Liver (tissue), 9 donors: ENCODE measurements around the gene CHPF2. TPM values are rescaled to one million over a fixed set of nuclear protein-coding genes. Genes with fewer than 3 reads are reported as not detected.

Experiments
- DNase-seq: peaks from one replicate; pipeline ENCODE4 v3.0.0-alpha.2; 2017; ENCODE audit warnings: low spot score
- H3K27ac ChIP-seq, 2 donors: one replicate each; pipeline ENCODE4 v1.7.0; 2013; ENCODE audit warnings: inconsistent platforms in 2 of 2, low read length in 2 of 2, control low read depth in 1 of 2, low read depth in 1 of 2, mild to moderate bottlenecking in 1 of 2
- H3K27me3 ChIP-seq, 4 donors: one replicate each; pipeline versions ENCODE4 v1.6.1 to v1.7.0; 2013; ENCODE audit warnings: low read length in 3 of 4, inconsistent platforms in 1 of 4, mild to moderate bottlenecking in 1 of 4, moderate library complexity in 1 of 4; ENCODE audit not compliant: control insufficient read depth in 4 of 4, insufficient read depth in 4 of 4
- H3K36me3 ChIP-seq, 4 donors: one replicate each; pipeline versions ENCODE4 v1.6.1 to v1.7.0; 2013; ENCODE audit warnings: low read length in 3 of 4, mild to moderate bottlenecking in 3 of 4, low read depth in 1 of 4, moderate library complexity in 1 of 4; ENCODE audit not compliant: control insufficient read depth in 4 of 4, insufficient read depth in 3 of 4
- H3K4me1 ChIP-seq, 4 donors: one replicate each; pipeline versions ENCODE4 v1.6.1 to v1.7.0; 2013; ENCODE audit warnings: low read length in 3 of 4, mild to moderate bottlenecking in 3 of 4, moderate library complexity in 1 of 4; ENCODE audit not compliant: control insufficient read depth in 4 of 4, insufficient read depth in 4 of 4
- H3K4me3 ChIP-seq, 3 donors: one replicate each; pipeline versions ENCODE4 v1.6.1 to v1.7.0; 2013; ENCODE audit warnings: low read length in 3 of 3, control low read depth in 1 of 3, low read depth in 1 of 3, mild to moderate bottlenecking in 1 of 3
- H3K9ac ChIP-seq, 2 donors: one replicate each; pipeline ENCODE4 v1.7.0; 2013; ENCODE audit warnings: low read length in 2 of 2, mild to moderate bottlenecking in 2 of 2, moderate library complexity in 2 of 2, control low read depth in 1 of 2, low read depth in 1 of 2
- H3K9me3 ChIP-seq, 4 donors: one replicate each; pipeline versions ENCODE4 v1.6.1 to v1.7.0; 2013; ENCODE audit warnings: low read length in 3 of 4; ENCODE audit not compliant: control insufficient read depth in 4 of 4
- EGR1 ChIP-seq, 2 donors: IDR thresholded peaks; 2 replicates each; pipeline ENCODE4 v1.6.1; 2016 to 2018; ENCODE audit warnings: antibody characterized with exemption in 2 of 2, low read depth in 2 of 2
- FOXA1 ChIP-seq: IDR thresholded peaks from 2 replicates; pipeline ENCODE4 v1.6.1; 2016; ENCODE audit warnings: antibody characterized with exemption
- FOXA2 ChIP-seq: IDR thresholded peaks from 2 replicates; pipeline ENCODE4 v1.6.1; 2016; ENCODE audit warnings: antibody characterized with exemption
- GABPA ChIP-seq, 2 donors: IDR thresholded peaks in 1 of 2; conservative IDR thresholded peaks in 1 of 2; 2 replicates each; pipeline ENCODE4 v1.6.1; 2016; ENCODE audit warnings: antibody characterized with exemption in 2 of 2, mild to moderate bottlenecking in 1 of 2, moderate library complexity in 1 of 2
- HNF4A ChIP-seq, 2 donors: conservative IDR thresholded peaks; 2 replicates each; pipeline ENCODE4 v1.6.1; 2016; ENCODE audit warnings: antibody characterized with exemption in 2 of 2, mild to moderate bottlenecking in 2 of 2
- HNF4G ChIP-seq: IDR thresholded peaks from 2 replicates; pipeline ENCODE4 v1.6.1; 2016; ENCODE audit warnings: antibody characterized with exemption
- JUND ChIP-seq, 2 donors: IDR thresholded peaks; 2 replicates each; pipeline ENCODE4 v1.6.1; 2016; ENCODE audit warnings: antibody characterized with exemption in 2 of 2
- NR2F2 ChIP-seq: IDR thresholded peaks from 2 replicates; pipeline ENCODE4 v1.6.1; 2016; ENCODE audit warnings: antibody characterized with exemption
- RAD21 ChIP-seq, 2 donors: IDR thresholded peaks; 2 replicates each; pipeline ENCODE4 v1.6.1; 2016; ENCODE audit warnings: antibody characterized with exemption in 2 of 2, mild to moderate bottlenecking in 2 of 2
- RXRA ChIP-seq, 2 donors: IDR thresholded peaks; 2 replicates each; pipeline ENCODE4 v1.6.1; 2017 to 2018; ENCODE audit warnings: antibody characterized with exemption in 2 of 2, mild to moderate bottlenecking in 1 of 2
- SP1 ChIP-seq: IDR thresholded peaks from 2 replicates; pipeline ENCODE4 v1.6.1; 2018; ENCODE audit warnings: antibody characterized with exemption, mild to moderate bottlenecking
- TAF1 ChIP-seq: conservative IDR thresholded peaks from 2 replicates; pipeline ENCODE4 v1.6.1; 2016; ENCODE audit warnings: antibody characterized with exemption, mild to moderate bottlenecking
- YY1 ChIP-seq: IDR thresholded peaks from 2 replicates; pipeline ENCODE4 v1.6.1; 2016; ENCODE audit warnings: antibody characterized with exemption, mild to moderate bottlenecking
- WGBS: extraction: QIAGEN DNeasy Blood & Tissue Kit; methylation state at CpG from one replicate; pipeline ENCODE4 v1.1.7; 2013; 5-methylcytosine and 5-hydroxymethylcytosine counted together
- polyA plus RNA-seq, 2 donors: library from polyadenylated mRNA; stranded (reverse) in 1 of 2; unstranded in 1 of 2; fragments of 200-250 nt in 1 of 2; fragments of >200 nt in 1 of 2; fragmentation: Nextera tagmentation in 1 of 2; extraction: Ambion mirVana in 1 of 2; gene quantifications; one replicate each; pipeline versions ENCODE4 v1.2.1 to v1.2.3, GENCODE V29; 2013 to 2015
- total RNA-seq, 2 donors: library from RNA; depleted of rRNA; stranded (reverse); fragments of >200 nt; gene quantifications; one replicate each; pipeline ENCODE4 v1.2.3, GENCODE V29; 2014
- TF ChIP-seq, protein P1 (sequence below): fragments of 150-350 bp; IDR thresholded peaks from 2 replicates; pipeline ENCODE4 v1.5.1; 2017; ENCODE audit warnings: improper control_type of control experiment, low read depth, low read length; ENCODE audit not compliant: missing input control
- TF ChIP-seq, protein P2 (sequence below): IDR thresholded peaks from 2 replicates; pipeline ENCODE4 v1.6.1; 2016; ENCODE audit warnings: antibody characterized with exemption
- TF ChIP-seq, protein P3 (sequence below): IDR thresholded peaks from 2 replicates; pipeline ENCODE4 v1.6.1; 2016; ENCODE audit warnings: antibody characterized with exemption, mild to moderate bottlenecking
- TF ChIP-seq, protein P4 (sequence below): IDR thresholded peaks from 2 replicates; pipeline ENCODE4 v1.6.1; 2016; ENCODE audit warnings: antibody characterized with exemption
- TF ChIP-seq, protein P5 (sequence below): IDR thresholded peaks from 2 replicates; pipeline ENCODE4 v1.6.1; 2016; ENCODE audit warnings: antibody characterized with exemption
- donor health status: healthy.
- donor health status: healthy.
- donor health status: healthy.
- donor health status: healthy.
- donor health status: healthy.

The CHPF2 gene
- total and polyA plus RNA-seq, 4 donors, result 4.1 to 19.7 (median 18.1) TPM

DNA sequence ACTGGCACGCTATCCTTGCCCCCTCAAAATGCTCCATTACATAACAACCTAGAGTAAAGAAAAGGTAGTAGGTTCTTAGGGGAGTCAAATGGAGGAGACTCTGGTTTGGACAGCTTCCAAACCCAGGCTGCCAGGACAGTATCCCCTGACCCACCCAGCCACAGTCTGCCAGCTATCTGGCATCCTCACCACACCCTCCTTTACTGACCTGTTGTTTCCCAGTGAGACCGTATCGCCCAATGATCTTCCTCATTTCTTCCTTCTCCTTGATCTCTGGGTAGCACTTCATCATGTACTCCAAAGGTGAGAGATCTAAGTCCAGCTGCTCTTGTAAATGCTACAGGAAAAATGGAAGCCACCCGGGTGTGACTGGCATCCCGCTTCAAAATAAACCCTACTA is 16.9 kb upstream of the CHPF2 start:
- H3K27me3 ChIP-seq, result no peaks in the 10 kb centered on the region
- no peak overlapping the region for H3K9ac ChIP-seq
- TF ChIP-seq FOXA1 (no peak), GABPA (IDR thresholded peaks at IDR 0.05 in 1 of 2, conservative IDR thresholded peaks at IDR 0.05 in 1 of 2) (no peak), RAD21 (IDR thresholded peaks at IDR 0.05) (no peak), RXRA (IDR thresholded peaks at IDR 0.05) (no peak), EGR1 (IDR thresholded peaks at IDR 0.05; ENCODE audit: low read depth in 2 of 2) (no peak), YY1 (no peak), SP1 (no peak), HNF4A (conservative IDR thresholded peaks at IDR 0.05) (no peak), JUND (IDR thresholded peaks at IDR 0.05) (no peak), HNF4G (no peak), FOXA2 (no peak), TAF1 (no peak)
- TF ChIP-seq, protein P1, sequence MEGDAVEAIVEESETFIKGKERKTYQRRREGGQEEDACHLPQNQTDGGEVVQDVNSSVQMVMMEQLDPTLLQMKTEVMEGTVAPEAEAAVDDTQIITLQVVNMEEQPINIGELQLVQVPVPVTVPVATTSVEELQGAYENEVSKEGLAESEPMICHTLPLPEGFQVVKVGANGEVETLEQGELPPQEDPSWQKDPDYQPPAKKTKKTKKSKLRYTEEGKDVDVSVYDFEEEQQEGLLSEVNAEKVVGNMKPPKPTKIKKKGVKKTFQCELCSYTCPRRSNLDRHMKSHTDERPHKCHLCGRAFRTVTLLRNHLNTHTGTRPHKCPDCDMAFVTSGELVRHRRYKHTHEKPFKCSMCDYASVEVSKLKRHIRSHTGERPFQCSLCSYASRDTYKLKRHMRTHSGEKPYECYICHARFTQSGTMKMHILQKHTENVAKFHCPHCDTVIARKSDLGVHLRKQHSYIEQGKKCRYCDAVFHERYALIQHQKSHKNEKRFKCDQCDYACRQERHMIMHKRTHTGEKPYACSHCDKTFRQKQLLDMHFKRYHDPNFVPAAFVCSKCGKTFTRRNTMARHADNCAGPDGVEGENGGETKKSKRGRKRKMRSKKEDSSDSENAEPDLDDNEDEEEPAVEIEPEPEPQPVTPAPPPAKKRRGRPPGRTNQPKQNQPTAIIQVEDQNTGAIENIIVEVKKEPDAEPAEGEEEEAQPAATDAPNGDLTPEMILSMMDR, result no peak
- TF ChIP-seq, protein P2, sequence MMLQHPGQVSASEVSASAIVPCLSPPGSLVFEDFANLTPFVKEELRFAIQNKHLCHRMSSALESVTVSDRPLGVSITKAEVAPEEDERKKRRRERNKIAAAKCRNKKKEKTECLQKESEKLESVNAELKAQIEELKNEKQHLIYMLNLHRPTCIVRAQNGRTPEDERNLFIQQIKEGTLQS, result no peak
- TF ChIP-seq, protein P3, sequence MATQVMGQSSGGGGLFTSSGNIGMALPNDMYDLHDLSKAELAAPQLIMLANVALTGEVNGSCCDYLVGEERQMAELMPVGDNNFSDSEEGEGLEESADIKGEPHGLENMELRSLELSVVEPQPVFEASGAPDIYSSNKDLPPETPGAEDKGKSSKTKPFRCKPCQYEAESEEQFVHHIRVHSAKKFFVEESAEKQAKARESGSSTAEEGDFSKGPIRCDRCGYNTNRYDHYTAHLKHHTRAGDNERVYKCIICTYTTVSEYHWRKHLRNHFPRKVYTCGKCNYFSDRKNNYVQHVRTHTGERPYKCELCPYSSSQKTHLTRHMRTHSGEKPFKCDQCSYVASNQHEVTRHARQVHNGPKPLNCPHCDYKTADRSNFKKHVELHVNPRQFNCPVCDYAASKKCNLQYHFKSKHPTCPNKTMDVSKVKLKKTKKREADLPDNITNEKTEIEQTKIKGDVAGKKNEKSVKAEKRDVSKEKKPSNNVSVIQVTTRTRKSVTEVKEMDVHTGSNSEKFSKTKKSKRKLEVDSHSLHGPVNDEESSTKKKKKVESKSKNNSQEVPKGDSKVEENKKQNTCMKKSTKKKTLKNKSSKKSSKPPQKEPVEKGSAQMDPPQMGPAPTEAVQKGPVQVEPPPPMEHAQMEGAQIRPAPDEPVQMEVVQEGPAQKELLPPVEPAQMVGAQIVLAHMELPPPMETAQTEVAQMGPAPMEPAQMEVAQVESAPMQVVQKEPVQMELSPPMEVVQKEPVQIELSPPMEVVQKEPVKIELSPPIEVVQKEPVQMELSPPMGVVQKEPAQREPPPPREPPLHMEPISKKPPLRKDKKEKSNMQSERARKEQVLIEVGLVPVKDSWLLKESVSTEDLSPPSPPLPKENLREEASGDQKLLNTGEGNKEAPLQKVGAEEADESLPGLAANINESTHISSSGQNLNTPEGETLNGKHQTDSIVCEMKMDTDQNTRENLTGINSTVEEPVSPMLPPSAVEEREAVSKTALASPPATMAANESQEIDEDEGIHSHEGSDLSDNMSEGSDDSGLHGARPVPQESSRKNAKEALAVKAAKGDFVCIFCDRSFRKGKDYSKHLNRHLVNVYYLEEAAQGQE, result no peak
- TF ChIP-seq, protein P4, sequence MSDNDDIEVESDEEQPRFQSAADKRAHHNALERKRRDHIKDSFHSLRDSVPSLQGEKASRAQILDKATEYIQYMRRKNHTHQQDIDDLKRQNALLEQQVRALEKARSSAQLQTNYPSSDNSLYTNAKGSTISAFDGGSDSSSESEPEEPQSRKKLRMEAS, result no peak
- no peaks in the 10 kb centered on the region for H3K4me1 ChIP-seq
- H3K9me3 ChIP-seq, result no peaks in the 10 kb centered on the region
- peaks cover 35 to 70% (median 42%) of the 10 kb centered on the region in 4 donors for H3K36me3 ChIP-seq
- no peak overlapping the region for H3K27ac ChIP-seq
- WGBS, result 95% methylated on average over 5 of the region's 5 CpGs
- DNase-seq, result no peak
- H3K4me3 ChIP-seq, result no peak overlapping the region

DNA sequence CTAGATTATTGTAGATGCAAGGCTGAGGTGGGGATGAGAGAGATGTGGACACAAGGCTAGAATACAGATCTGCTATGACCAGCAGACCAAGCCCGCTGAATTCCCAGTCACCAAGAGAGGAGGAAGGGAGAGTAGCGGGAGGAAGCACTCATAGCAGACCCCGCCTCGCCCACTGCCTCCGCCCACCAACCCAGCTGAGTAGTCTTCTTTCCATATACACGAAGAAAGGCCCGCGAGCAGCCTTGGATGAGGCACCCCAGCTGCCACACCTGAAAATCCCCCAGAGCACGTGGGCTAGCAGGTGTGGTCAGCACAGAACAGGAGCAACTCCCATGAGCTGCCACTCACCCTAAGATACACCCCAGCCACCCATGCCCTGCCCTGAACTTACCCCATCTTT is 14.1 kb upstream of the CHPF2 start:
- DNase-seq, result no peak
- Histone ChIP-seq H3K36me3 (peaks cover 39 to 88% (median 52%) of the 10 kb centered on the region in 4 donors), H3K4me3 (no peak overlapping the region), H3K9me3 (no peaks in the 10 kb centered on the region), H3K9ac (no peak overlapping the region), H3K27ac (no peak overlapping the region), H3K27me3 (no peaks in the 10 kb centered on the region), H3K4me1 (no peaks in the 10 kb centered on the region)
- 98% methylated on average over 9 of the region's 9 CpGs for WGBS
- TF ChIP-seq FOXA1 (no peak), EGR1 (IDR thresholded peaks at IDR 0.05; ENCODE audit: low read depth in 2 of 2) (no peak), RAD21 (IDR thresholded peaks at IDR 0.05) (no peak), SP1 (no peak), HNF4G (no peak), JUND (IDR thresholded peaks at IDR 0.05) (no peak), TAF1 (no peak), RXRA (IDR thresholded peaks at IDR 0.05) (no peak), NR2F2 (no peak), GABPA (IDR thresholded peaks at IDR 0.05 in 1 of 2, conservative IDR thresholded peaks at IDR 0.05 in 1 of 2) (no peak), YY1 (no peak)
- TF ChIP-seq, protein P5, sequence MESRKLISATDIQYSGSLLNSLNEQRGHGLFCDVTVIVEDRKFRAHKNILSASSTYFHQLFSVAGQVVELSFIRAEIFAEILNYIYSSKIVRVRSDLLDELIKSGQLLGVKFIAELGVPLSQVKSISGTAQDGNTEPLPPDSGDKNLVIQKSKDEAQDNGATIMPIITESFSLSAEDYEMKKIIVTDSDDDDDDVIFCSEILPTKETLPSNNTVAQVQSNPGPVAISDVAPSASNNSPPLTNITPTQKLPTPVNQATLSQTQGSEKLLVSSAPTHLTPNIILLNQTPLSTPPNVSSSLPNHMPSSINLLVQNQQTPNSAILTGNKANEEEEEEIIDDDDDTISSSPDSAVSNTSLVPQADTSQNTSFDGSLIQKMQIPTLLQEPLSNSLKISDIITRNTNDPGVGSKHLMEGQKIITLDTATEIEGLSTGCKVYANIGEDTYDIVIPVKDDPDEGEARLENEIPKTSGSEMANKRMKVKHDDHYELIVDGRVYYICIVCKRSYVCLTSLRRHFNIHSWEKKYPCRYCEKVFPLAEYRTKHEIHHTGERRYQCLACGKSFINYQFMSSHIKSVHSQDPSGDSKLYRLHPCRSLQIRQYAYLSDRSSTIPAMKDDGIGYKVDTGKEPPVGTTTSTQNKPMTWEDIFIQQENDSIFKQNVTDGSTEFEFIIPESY, result no peak
- TF ChIP-seq, protein P2, result no peak
- TF ChIP-seq, protein P4, result no peak
- TF ChIP-seq, protein P3, result no peak
